NCI-H128 (cell line): ENCODE measurements around the gene TOX3.

ENCODE experiments used
- DNase-seq: peaks from one replicate; lab custom pipeline; 2025; ENCODE audit not compliant: unreplicated experiment; lab: John Stamatoyannopoulos, UW

TOX3 gene

GRCh38 chr16:52494621-52495020 lies 52.3 kb downstream of the TOX3 start:
- DNase-seq = no peak

GRCh38 chr16:52494145-52494544 lies 52.8 kb downstream of the TOX3 start:
- no peak for DNase-seq

- DNase-seq = no peak
Observed at GRCh38 chr16:52492789-52493357, 54.1 kb downstream of the TOX3 start.

GRCh38 chr16:52491216-52491615 lies 55.7 kb downstream of the TOX3 start:
- DNase-seq = no peak

- no peak for DNase-seq
Observed at GRCh38 chr16:52489894-52490293, 57.0 kb downstream of the TOX3 start.

GRCh38 chr16:52488837-52489289 lies 58.1 kb downstream of the TOX3 start:
- no peak for DNase-seq

GRCh38 chr16:52487849-52488457 lies 59.0 kb downstream of the TOX3 start:
- no peak for DNase-seq

- DNase-seq = no peak
Observed at GRCh38 chr16:52480237-52480636, 66.7 kb downstream of the TOX3 start.

- no peak for DNase-seq
Observed at GRCh38 chr16:52476111-52476510, 70.8 kb downstream of the TOX3 start.

- no peak for DNase-seq
Observed at GRCh38 chr16:52474679-52475078, 72.3 kb downstream of the TOX3 start.

GRCh38 chr16:52473096-52473495 lies 73.8 kb downstream of the TOX3 start:
- no peak for DNase-seq

GRCh38 chr16:52471650-52472370 lies 75.1 kb downstream of the TOX3 start:
- no peak for DNase-seq

- DNase-seq = peak; percentile 68
Observed at GRCh38 chr16:52470585-52470984, 76.4 kb downstream of the TOX3 start.

- no peak for DNase-seq
Observed at GRCh38 chr16:52469775-52470174, 77.2 kb downstream of the TOX3 start.

GRCh38 chr16:52469091-52469490 lies 77.9 kb downstream of the TOX3 start:
- DNase-seq = no peak

- no peak for DNase-seq
Observed at GRCh38 chr16:52467753-52468152, 79.2 kb downstream of the TOX3 start.

- no peak for DNase-seq
Observed at GRCh38 chr16:52466994-52467393, 79.9 kb downstream of the TOX3 start.

- no peak for DNase-seq
Observed at GRCh38 chr16:52465711-52466267, 81.2 kb downstream of the TOX3 start.

GRCh38 chr16:52463904-52464303 lies 83.0 kb downstream of the TOX3 start:
- DNase-seq = no peak

- DNase-seq = no peak
Observed at GRCh38 chr16:52462816-52463215, 84.1 kb downstream of the TOX3 start.

GRCh38 chr16:52460639-52461178 lies 86.2 kb downstream of the TOX3 start:
- DNase-seq = no peak

GRCh38 chr16:52456368-52456767 lies 90.6 kb downstream of the TOX3 start:
- no peak for DNase-seq
